ENCODE results near the gene IFNK.
A peak's percentile ranks its signal among the peaks of the same experiment; 100 is the strongest.

The IFNK gene

GRCh38 chr9:27506981-27507380, 17.1 kb upstream of the IFNK start:
- H3K27me3 ChIP-seq (ENCODE audit: control insufficient read depth in 2 of 2, insufficient read depth in 2 of 2, low read length in 2 of 2) = no peaks in the 10 kb centered on the region

GRCh38 chr9:27510780-27511179, 13.3 kb upstream of the IFNK start:
- H3K36me3 ChIP-seq (ENCODE audit: control insufficient read depth in 2 of 2, insufficient read depth in 2 of 2, low read length in 2 of 2) = peaks cover 3 to 12% of the 10 kb centered on the region in 2 donors
- no peaks in the 10 kb centered on the region for H3K4me1 ChIP-seq (ENCODE audit: control insufficient read depth in 2 of 2, insufficient read depth in 2 of 2, low read length in 2 of 2)
- H3K9me3 ChIP-seq (ENCODE audit: control insufficient read depth in 2 of 2, low read length in 2 of 2) = no peaks in the 10 kb centered on the region
- H3K4me3 ChIP-seq (ENCODE audit: low read length in 2 of 2) = no peak overlapping the region
- no peak overlapping the region for H3K27ac ChIP-seq (ENCODE audit: low read depth in 2 of 2, low read length in 2 of 2)
- H3K27me3 ChIP-seq (ENCODE audit: control insufficient read depth in 2 of 2, insufficient read depth in 2 of 2, low read length in 2 of 2) = no peaks in the 10 kb centered on the region
- no peak overlapping the region for H3K9ac ChIP-seq (ENCODE audit: low read depth in 1 of 2, low read length in 2 of 2)

More at GRCh38 chr9:27506981-27507380, 17.1 kb upstream of the IFNK start:
- Histone ChIP-seq H3K4me3 (ENCODE audit: low read length in 2 of 2) (no peak overlapping the region), H3K9me3 (ENCODE audit: control insufficient read depth in 2 of 2, low read length in 2 of 2) (no peaks in the 10 kb centered on the region), H3K27ac (ENCODE audit: low read depth in 2 of 2, low read length in 2 of 2) (no peak overlapping the region), H3K36me3 (ENCODE audit: control insufficient read depth in 2 of 2, insufficient read depth in 2 of 2, low read length in 2 of 2) (peaks cover 0 to 12% of the 10 kb centered on the region in 2 donors), H3K9ac (ENCODE audit: low read depth in 1 of 2, low read length in 2 of 2) (no peak overlapping the region), H3K4me1 (ENCODE audit: control insufficient read depth in 2 of 2, insufficient read depth in 2 of 2, low read length in 2 of 2) (no peaks in the 10 kb centered on the region)

- Histone ChIP-seq H3K9ac (ENCODE audit: low read depth in 1 of 2, low read length in 2 of 2) (no peak overlapping the region), H3K36me3 (ENCODE audit: control insufficient read depth in 2 of 2, insufficient read depth in 2 of 2, low read length in 2 of 2) (peaks cover 3 to 12% of the 10 kb centered on the region in 2 donors), H3K27ac (ENCODE audit: low read depth in 2 of 2, low read length in 2 of 2) (no peak overlapping the region), H3K4me1 (ENCODE audit: control insufficient read depth in 2 of 2, insufficient read depth in 2 of 2, low read length in 2 of 2) (no peaks in the 10 kb centered on the region), H3K27me3 (ENCODE audit: control insufficient read depth in 2 of 2, insufficient read depth in 2 of 2, low read length in 2 of 2) (no peaks in the 10 kb centered on the region), H3K4me3 (ENCODE audit: low read length in 2 of 2) (no peak overlapping the region), H3K9me3 (ENCODE audit: control insufficient read depth in 2 of 2, low read length in 2 of 2) (no peaks in the 10 kb centered on the region)
These were observed 12.3 kb upstream of the IFNK start for GRCh38 chr9:27511771-27512170.

DNA sequence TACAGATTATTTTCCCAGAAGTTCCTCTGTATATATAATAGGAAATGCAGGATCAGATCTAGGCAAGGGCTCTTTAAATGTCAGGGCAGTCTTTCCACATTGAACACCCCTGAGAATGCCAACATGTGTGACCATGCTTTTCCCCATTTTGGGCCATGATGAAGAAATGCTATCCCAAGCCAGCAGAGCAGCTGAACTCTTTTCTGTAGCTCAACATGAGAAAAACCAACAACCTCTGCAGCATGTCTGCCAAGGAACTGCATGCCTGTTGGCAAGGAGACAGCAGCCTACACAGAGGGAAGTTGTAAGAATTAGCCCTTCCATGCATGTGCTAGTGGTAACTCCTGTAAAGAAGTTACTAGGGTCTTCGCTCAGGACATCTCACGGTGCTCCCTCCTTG, 9.5 kb upstream of the IFNK start:
- Histone ChIP-seq H3K36me3 (ENCODE audit: control insufficient read depth in 2 of 2, insufficient read depth in 2 of 2, low read length in 2 of 2) (peaks cover 0 to 3% of the 10 kb centered on the region in 2 donors), H3K4me3 (ENCODE audit: low read length in 2 of 2) (no peak overlapping the region), H3K9ac (ENCODE audit: low read depth in 1 of 2, low read length in 2 of 2) (no peak overlapping the region), H3K27me3 (ENCODE audit: control insufficient read depth in 2 of 2, insufficient read depth in 2 of 2, low read length in 2 of 2) (no peaks in the 10 kb centered on the region), H3K9me3 (ENCODE audit: control insufficient read depth in 2 of 2, low read length in 2 of 2) (no peaks in the 10 kb centered on the region), H3K4me1 (ENCODE audit: control insufficient read depth in 2 of 2, insufficient read depth in 2 of 2, low read length in 2 of 2) (no peaks in the 10 kb centered on the region), H3K27ac (ENCODE audit: low read depth in 2 of 2, low read length in 2 of 2) (no peak overlapping the region)

DNA sequence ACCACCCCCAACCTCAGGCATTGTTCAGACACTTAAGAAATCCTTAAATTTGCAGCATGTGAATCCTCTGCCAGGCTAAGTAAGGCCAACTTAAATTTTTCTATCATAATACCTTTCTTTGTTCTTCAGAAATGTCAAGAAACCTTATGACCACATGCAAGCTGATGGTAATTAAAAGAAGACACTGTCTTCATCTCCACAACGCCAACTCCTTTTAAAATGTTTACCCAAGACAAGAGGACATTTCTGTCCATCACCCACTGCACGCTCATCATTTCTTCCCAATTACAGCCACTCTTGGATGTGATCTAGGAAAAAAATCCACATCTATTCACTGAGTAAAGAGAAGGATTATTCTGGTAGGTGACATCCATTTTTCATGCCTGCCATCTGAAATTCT, 6.1 kb upstream of the IFNK start:
- Histone ChIP-seq H3K27me3 (ENCODE audit: control insufficient read depth in 2 of 2, insufficient read depth in 2 of 2, low read length in 2 of 2) (no peaks in the 10 kb centered on the region), H3K4me1 (ENCODE audit: control insufficient read depth in 2 of 2, insufficient read depth in 2 of 2, low read length in 2 of 2) (no peaks in the 10 kb centered on the region), H3K36me3 (ENCODE audit: control insufficient read depth in 2 of 2, insufficient read depth in 2 of 2, low read length in 2 of 2) (peaks cover 2 to 3% of the 10 kb centered on the region in 2 donors), H3K27ac (ENCODE audit: low read depth in 2 of 2, low read length in 2 of 2) (no peak overlapping the region), H3K4me3 (ENCODE audit: low read length in 2 of 2) (no peak overlapping the region), H3K9ac (ENCODE audit: low read depth in 1 of 2, low read length in 2 of 2) (no peak overlapping the region), H3K9me3 (ENCODE audit: control insufficient read depth in 2 of 2, low read length in 2 of 2) (no peaks in the 10 kb centered on the region)

GRCh38 chr9:27518809-27519208, 5.3 kb upstream of the IFNK start:
- Histone ChIP-seq H3K27ac (ENCODE audit: low read depth in 2 of 2, low read length in 2 of 2) (no peak overlapping the region), H3K9me3 (ENCODE audit: control insufficient read depth in 2 of 2, low read length in 2 of 2) (no peaks in the 10 kb centered on the region), H3K4me3 (ENCODE audit: low read length in 2 of 2) (no peak overlapping the region), H3K4me1 (ENCODE audit: control insufficient read depth in 2 of 2, insufficient read depth in 2 of 2, low read length in 2 of 2) (no peaks in the 10 kb centered on the region), H3K9ac (ENCODE audit: low read depth in 1 of 2, low read length in 2 of 2) (no peak overlapping the region), H3K36me3 (ENCODE audit: control insufficient read depth in 2 of 2, insufficient read depth in 2 of 2, low read length in 2 of 2) (peaks cover 2 to 3% of the 10 kb centered on the region in 2 donors), H3K27me3 (ENCODE audit: control insufficient read depth in 2 of 2, insufficient read depth in 2 of 2, low read length in 2 of 2) (no peaks in the 10 kb centered on the region)

DNA sequence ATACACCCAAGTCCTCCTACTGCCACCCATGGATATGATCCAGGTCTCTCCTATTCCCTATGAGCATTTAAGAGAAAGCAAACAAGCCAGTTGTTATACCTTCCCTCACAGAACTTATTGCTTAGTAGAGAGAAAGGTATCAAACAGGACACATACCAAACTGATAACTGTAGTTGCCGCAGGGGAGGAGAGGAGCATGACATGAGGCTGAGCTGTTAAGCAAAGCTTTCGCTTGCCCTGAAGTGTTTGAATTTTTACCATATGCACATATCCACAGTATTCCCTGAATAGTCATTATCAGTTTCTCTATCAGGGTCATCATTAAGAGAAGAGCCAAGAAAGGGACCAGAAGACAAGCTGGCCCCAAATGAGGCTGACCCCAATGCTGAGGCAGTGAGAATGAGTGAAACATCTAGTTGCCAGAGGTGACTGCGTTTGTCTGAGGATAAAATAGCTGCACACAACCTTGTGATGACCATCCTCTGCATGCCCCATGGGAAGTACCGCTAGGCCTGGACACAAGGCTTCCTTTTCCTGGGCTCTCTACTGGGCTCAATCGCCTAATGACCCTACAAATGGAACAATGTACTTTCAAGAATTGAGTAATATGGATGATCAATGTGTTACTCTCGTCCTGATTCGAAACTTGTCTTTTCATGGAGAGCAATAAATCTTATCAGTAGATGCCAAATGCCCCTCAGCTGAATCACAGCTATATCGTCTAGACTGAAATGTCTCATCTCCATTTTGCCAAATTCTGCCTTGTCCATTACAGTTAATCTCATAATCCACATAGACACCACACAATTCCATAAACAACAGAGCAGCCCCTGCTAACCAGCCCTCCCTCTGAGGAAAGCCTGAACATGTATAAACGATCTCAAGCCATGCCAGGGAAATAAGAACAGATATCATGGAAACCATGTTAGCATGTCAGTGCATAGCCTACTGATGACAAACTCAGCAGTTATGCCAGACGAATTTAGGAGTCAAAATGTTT, 4.3 kb upstream of the IFNK start:
- Histone ChIP-seq H3K27me3 (ENCODE audit: control insufficient read depth in 2 of 2, insufficient read depth in 2 of 2, low read length in 2 of 2) (no peaks in the 10 kb centered on the region), H3K27ac (ENCODE audit: low read depth in 2 of 2, low read length in 2 of 2) (no peak overlapping the region), H3K4me1 (ENCODE audit: control insufficient read depth in 2 of 2, insufficient read depth in 2 of 2, low read length in 2 of 2) (no peaks in the 10 kb centered on the region), H3K9ac (ENCODE audit: low read depth in 1 of 2, low read length in 2 of 2) (no peak overlapping the region), H3K36me3 (ENCODE audit: control insufficient read depth in 2 of 2, insufficient read depth in 2 of 2, low read length in 2 of 2) (peaks cover 0 to 2% of the 10 kb centered on the region in 2 donors), H3K9me3 (ENCODE audit: control insufficient read depth in 2 of 2, low read length in 2 of 2) (no peaks in the 10 kb centered on the region), H3K4me3 (ENCODE audit: low read length in 2 of 2) (no peak overlapping the region)

DNA sequence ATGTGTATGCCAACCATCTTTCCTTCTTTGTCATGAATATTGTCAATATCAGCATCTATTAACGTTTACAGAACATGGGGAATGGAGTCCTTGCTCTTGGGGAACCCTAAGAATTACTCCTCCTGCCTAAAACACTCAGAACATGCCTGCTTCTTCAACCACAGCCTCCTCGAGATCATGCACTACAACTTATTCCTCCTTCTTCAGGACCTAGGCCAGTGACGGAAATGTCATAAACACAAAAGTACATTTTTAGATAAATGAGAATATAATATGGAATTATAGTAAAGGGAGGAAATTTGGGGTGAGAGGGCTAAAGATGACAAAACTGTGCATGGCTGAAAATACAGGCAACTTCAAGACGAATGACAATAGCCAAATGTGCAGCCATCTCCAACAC, 3.1 kb upstream of the IFNK start:
- H3K4me3 ChIP-seq (ENCODE audit: low read length in 2 of 2) = no peak overlapping the region
- peaks cover 0 to 2% of the 10 kb centered on the region in 2 donors for H3K36me3 ChIP-seq (ENCODE audit: control insufficient read depth in 2 of 2, insufficient read depth in 2 of 2, low read length in 2 of 2)

GRCh38 chr9:27523141-27523540, 949 bp upstream of the IFNK start:
- Histone ChIP-seq H3K4me1 (ENCODE audit: control insufficient read depth in 2 of 2, insufficient read depth in 2 of 2, low read length in 2 of 2) (peaks cover 6 to 9% of the 10 kb centered on the region in 2 donors), H3K9me3 (ENCODE audit: control insufficient read depth in 2 of 2, low read length in 2 of 2) (no peaks in the 10 kb centered on the region), H3K27ac (ENCODE audit: low read depth in 2 of 2, low read length in 2 of 2) (no peak overlapping the region), H3K27me3 (ENCODE audit: control insufficient read depth in 2 of 2, insufficient read depth in 2 of 2, low read length in 2 of 2) (no peaks in the 10 kb centered on the region), H3K4me3 (ENCODE audit: low read length in 2 of 2) (no peak overlapping the region), H3K9ac (ENCODE audit: low read depth in 1 of 2, low read length in 2 of 2) (no peak overlapping the region), H3K36me3 (ENCODE audit: control insufficient read depth in 2 of 2, insufficient read depth in 2 of 2, low read length in 2 of 2) (peaks cover 0 to 2% of the 10 kb centered on the region in 2 donors)

More for the DNA sequence above, 3.1 kb upstream of the IFNK start:
- Histone ChIP-seq H3K9ac (ENCODE audit: low read depth in 1 of 2, low read length in 2 of 2) (no peak overlapping the region), H3K27ac (ENCODE audit: low read depth in 2 of 2, low read length in 2 of 2) (no peak overlapping the region), H3K27me3 (ENCODE audit: control insufficient read depth in 2 of 2, insufficient read depth in 2 of 2, low read length in 2 of 2) (no peaks in the 10 kb centered on the region), H3K9me3 (ENCODE audit: control insufficient read depth in 2 of 2, low read length in 2 of 2) (no peaks in the 10 kb centered on the region), H3K4me1 (ENCODE audit: control insufficient read depth in 2 of 2, insufficient read depth in 2 of 2, low read length in 2 of 2) (no peaks in the 10 kb centered on the region)

DNA sequence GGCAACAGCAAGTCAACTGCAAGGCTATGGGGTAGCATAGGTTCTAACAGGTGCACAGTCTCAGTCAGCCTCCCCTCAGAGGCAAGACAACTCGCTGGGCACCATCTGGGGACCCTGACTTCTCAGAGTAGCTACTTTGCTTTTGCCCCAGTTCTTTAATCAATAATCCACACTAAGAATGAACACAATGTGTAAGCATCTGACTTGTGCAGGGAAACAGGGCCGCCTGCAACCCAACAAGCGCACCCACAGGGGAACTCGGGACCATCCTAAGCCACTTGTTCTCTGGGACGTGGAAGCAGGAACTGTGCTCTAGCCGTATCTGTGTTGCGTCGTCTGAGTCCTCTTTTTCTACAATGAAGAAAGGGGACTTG, 3.6 kb downstream of the IFNK start:
- H3K36me3 ChIP-seq (ENCODE audit: control insufficient read depth in 2 of 2, insufficient read depth in 2 of 2, low read length in 2 of 2) = no peaks in the 10 kb centered on the region
- H3K9me3 ChIP-seq (ENCODE audit: control insufficient read depth in 2 of 2, low read length in 2 of 2) = no peaks in the 10 kb centered on the region
- H3K4me1 ChIP-seq (ENCODE audit: control insufficient read depth in 2 of 2, insufficient read depth in 2 of 2, low read length in 2 of 2) = peaks cover 9 to 11% of the 10 kb centered on the region in 2 donors
- peak overlapping the region; percentile 90 to 95 for H3K4me3 ChIP-seq (ENCODE audit: low read length in 2 of 2)
- H3K27ac ChIP-seq (ENCODE audit: low read depth in 2 of 2, low read length in 2 of 2) = peak overlapping the region; percentile 94 to 96
- H3K9ac ChIP-seq (ENCODE audit: low read depth in 1 of 2, low read length in 2 of 2) = peak overlapping the region; percentile 76 to 97
- no peaks in the 10 kb centered on the region for H3K27me3 ChIP-seq (ENCODE audit: control insufficient read depth in 2 of 2, insufficient read depth in 2 of 2, low read length in 2 of 2)
